CD4-positive, alpha-beta memory T cell (primary cell): ENCODE results near the gene PRUNE1. TPM values are rescaled to one million over a fixed set of nuclear protein-coding genes. Genes with fewer than 3 reads are reported as not detected.

ENCODE experiments used
- CTCF ChIA-PET: fragments of 350-600 bp; sonication (Branson Sonifier 250); formaldehyde crosslinking; loops from one replicate; lab custom pipeline; 2021; ENCODE audit warnings: inconsistent platforms; ENCODE audit not compliant: partially characterized antibody; lab: Charles Lee
- POLR2A ChIA-PET: fragments of 350-600 bp; sonication (Branson Sonifier 250); formaldehyde crosslinking; loops from one replicate; lab custom pipeline; 2021; ENCODE audit not compliant: partially characterized antibody; lab: Charles Lee
- DNase-seq, 5 donors: peaks; one replicate each; pipeline versions ENCODE4 v3.0.0 to v3.0.0-alpha.2; 2020 to 2022; ENCODE audit warnings: mixed read lengths in 1 of 5
- H3K27ac ChIP-seq: one replicate; pipeline ENCODE4 v1.7.0; 2013; ENCODE audit warnings: low read depth, low read length
- H3K27me3 ChIP-seq: 2 replicates; pipeline ENCODE4 v1.7.0; 2013; ENCODE audit warnings: mild to moderate bottlenecking, low read length, moderate library complexity; ENCODE audit not compliant: insufficient read depth
- H3K36me3 ChIP-seq: 2 replicates; pipeline ENCODE4 v1.7.0; 2013; ENCODE audit warnings: mild to moderate bottlenecking, low read length, moderate library complexity; ENCODE audit not compliant: insufficient read depth
- H3K4me1 ChIP-seq: 2 replicates; pipeline ENCODE4 v1.7.0; 2013; ENCODE audit warnings: mild to moderate bottlenecking, low read length, moderate library complexity; ENCODE audit not compliant: insufficient read depth
- H3K4me3 ChIP-seq, 2 donors: one replicate each; pipeline ENCODE4 v1.7.0; 2013; ENCODE audit warnings: low read length in 2 of 2, mild to moderate bottlenecking in 1 of 2
- H3K9me3 ChIP-seq, 2 donors: one replicate each; pipeline ENCODE4 v1.7.0; 2013; ENCODE audit warnings: low read length in 2 of 2, control low read depth in 1 of 2; ENCODE audit not compliant: control insufficient read depth in 1 of 2
- H3K27ac Mint-ChIP-seq, 7 donors: one replicate each; pipeline ENCODE4 v1.8.0; 2020 to 2021; ENCODE audit warnings: mixed read lengths in 7 of 7, mild to moderate bottlenecking in 6 of 7, inconsistent platforms in 3 of 7, moderate library complexity in 3 of 7
- H3K27me3 Mint-ChIP-seq, 2 donors: one replicate each; pipeline ENCODE4 v1.8.0; 2020 to 2021; ENCODE audit warnings: mixed read lengths in 2 of 2
- H3K36me3 Mint-ChIP-seq, 2 donors: one replicate each; pipeline ENCODE4 v1.8.0; 2020 to 2021; ENCODE audit warnings: mixed read lengths in 2 of 2, inconsistent platforms in 1 of 2, mild to moderate bottlenecking in 1 of 2
- H3K4me1 Mint-ChIP-seq, 4 donors: one replicate each; pipeline ENCODE4 v1.8.0; 2020 to 2021; ENCODE audit warnings: mixed read lengths in 4 of 4, mild to moderate bottlenecking in 1 of 4
- H3K4me3 Mint-ChIP-seq, 8 donors: one replicate each; pipeline ENCODE4 v1.8.0; 2020 to 2021; ENCODE audit warnings: mixed read lengths in 8 of 8, mild to moderate bottlenecking in 7 of 8, moderate library complexity in 6 of 8, inconsistent platforms in 3 of 8
- H3K9me3 Mint-ChIP-seq, 8 donors: one replicate each; pipeline ENCODE4 v1.8.0; 2020 to 2021; ENCODE audit warnings: mixed read lengths in 8 of 8, mild to moderate bottlenecking in 5 of 8, inconsistent platforms in 3 of 8, moderate library complexity in 1 of 8
- intact Hi-C: fragments of 100-400 bp; cut with micrococcal nuclease; formaldehyde crosslinking; loops from one replicate; pipeline ENCODE4 v1.15.1; 2023
- polyA plus RNA-seq, 2 donors: library from polyadenylated mRNA; unstranded; fragments of 300-500 nt; fragmentation: Illumina TruSeq; gene quantifications; one replicate each; pipeline ENCODE4 v1.2.3, GENCODE V29; 2021
- total RNA-seq, 2 experiments: library from RNA; stranded (reverse); gene quantifications; one replicate each; pipeline ENCODE4 v1.2.3, GENCODE V29; 2021

Gene PRUNE1
- total and polyA plus RNA-seq, 4 experiments from 2014 or later = 35.0 to 59.0 (median 45.7) TPM

DNA sequence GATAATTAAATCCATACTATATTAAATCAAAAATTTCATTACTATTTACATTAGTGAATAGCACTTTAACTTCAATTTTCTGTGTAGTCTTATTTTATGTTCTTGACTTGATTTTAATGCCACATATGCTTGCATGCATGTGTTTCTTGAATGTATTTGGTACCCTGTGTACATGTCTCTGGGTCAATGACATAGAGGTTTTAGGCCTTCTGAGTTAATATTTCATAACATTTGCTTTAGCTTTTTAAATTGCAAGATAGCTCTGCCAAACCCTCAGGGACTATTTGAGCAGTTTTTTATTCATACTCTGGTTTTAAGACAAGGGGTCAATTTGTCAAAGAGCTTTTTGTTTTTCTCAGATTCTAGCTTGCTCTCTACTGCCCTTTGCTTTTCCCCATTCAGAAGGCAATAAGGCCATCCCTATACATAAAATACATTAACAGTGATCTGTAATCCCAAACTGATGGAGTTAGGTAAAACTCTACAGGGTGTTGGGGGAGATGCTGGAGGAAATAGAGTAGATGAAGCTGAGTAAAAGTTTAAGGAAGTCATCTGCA, 56.9 kb downstream of the PRUNE1 start:
- no peak for DNase-seq
- no peaks in the 10 kb centered on the region for H3K9me3 Mint-ChIP-seq
- H3K4me3 Mint-ChIP-seq = no peak overlapping the region
- ChIA-PET CTCF (interaction anchor here (0.6 to 4.7 kb wide), 5 partner anchors 9 to 41 kb away, joined by 3 to 24 read pairs (median 4); partner anchors contain the start of gene C1orf56), POLR2A (interaction anchor here (4.7 to 5.1 kb wide), 2 partner anchors 10 to 16 kb away, joined by 32 to 45 read pairs; partner anchors contain the start of gene C1orf56)
- Histone ChIP-seq H3K27me3 (no peaks in the 10 kb centered on the region), H3K36me3 (no peaks in the 10 kb centered on the region), H3K4me1 (peaks cover 19% of the 10 kb centered on the region), H3K9me3 (no peaks in the 10 kb centered on the region), H3K4me3 (no peak overlapping the region), H3K27ac (no peak overlapping the region)
- intact Hi-C loops = no loop called here
- H3K27me3 Mint-ChIP-seq = no peaks in the 10 kb centered on the region
- H3K36me3 Mint-ChIP-seq = peaks cover 0 to 5% of the 10 kb centered on the region in 2 donors
- H3K4me1 Mint-ChIP-seq = peaks cover 10 to 20% (median 19%) of the 10 kb centered on the region in 4 donors
- no peak overlapping the region for H3K27ac Mint-ChIP-seq

DNA sequence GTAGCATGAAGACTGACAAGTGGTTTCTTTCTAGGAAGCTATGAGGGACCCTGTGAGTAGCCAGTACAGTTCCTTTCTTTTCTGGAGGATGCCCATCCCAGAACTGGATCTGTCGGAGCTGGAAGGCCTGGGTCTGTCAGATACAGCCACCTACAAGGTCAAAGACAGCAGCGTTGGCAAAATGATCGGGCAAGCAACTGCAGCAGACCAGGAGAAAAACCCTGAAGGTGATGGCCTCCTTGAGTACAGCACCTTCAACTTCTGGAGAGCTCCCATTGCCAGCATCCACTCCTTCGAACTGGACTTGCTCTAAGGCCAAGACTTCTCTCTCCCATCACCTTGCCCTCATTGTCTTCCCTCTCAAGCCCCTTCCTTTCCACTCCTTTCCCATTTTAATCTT, 58.9 kb downstream of the PRUNE1 start:
- H3K27ac ChIP-seq = no peak overlapping the region
- Mint-ChIP-seq H3K36me3 (peaks cover 4 to 9% of the 10 kb centered on the region in 2 donors), H3K4me3 (peak overlapping the region in 1 of 8 donors; percentile 37), H3K27ac (peak overlapping the region in 2 of 7 donors; percentile 60 to 97), H3K27me3 (no peaks in the 10 kb centered on the region), H3K4me1 (peaks cover 9 to 26% (median 21%) of the 10 kb centered on the region in 4 donors), H3K9me3 (no peaks in the 10 kb centered on the region)
- no peaks in the 10 kb centered on the region for H3K36me3 ChIP-seq
- H3K4me3 ChIP-seq = no peak overlapping the region
- ChIA-PET CTCF (interaction anchor here (0.7 to 4.7 kb wide), 3 partner anchors 32 to 64 kb away, joined by 3 to 24 read pairs (median 3); no protein-coding TSS in a partner anchor), POLR2A (interaction anchor here (1.4 to 5.1 kb wide), 3 partner anchors 12 to 79 kb away, joined by 3 to 45 read pairs (median 32); partner anchors contain the start of genes C1orf56 and SEMA6C)
- no peak for DNase-seq
- no peaks in the 10 kb centered on the region for H3K9me3 ChIP-seq
- intact Hi-C loops = no loop called here
- peaks cover 17% of the 10 kb centered on the region for H3K4me1 ChIP-seq
- H3K27me3 ChIP-seq = no peaks in the 10 kb centered on the region

DNA sequence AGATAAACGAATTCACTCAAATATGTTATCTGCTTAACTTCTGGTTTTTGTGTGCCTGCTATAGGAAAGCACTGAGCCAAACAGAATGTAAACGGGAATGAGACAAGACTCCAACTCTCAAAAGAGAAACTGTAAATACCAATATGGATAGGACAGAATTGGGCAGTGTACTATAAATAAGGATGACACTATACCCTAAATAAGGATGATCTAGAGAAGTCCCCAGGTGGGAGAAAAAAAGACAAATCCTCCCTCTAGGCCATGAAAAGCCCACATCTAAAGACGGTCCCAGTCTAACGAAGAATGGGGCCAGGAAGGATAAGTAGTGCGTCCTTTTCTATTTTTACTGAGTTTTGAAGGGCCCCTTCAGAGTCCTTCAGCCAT, 60.8 kb downstream of the PRUNE1 start:
- peak overlapping the region; percentile 77 to 100 (median 91) for H3K27ac Mint-ChIP-seq
- intact Hi-C loops = no loop called here
- peak overlapping the region; percentile 68 to 100 (median 99) for H3K4me3 Mint-ChIP-seq
- peaks cover 13 to 34% (median 25%) of the 10 kb centered on the region in 4 donors for H3K4me1 Mint-ChIP-seq
- no peaks in the 10 kb centered on the region for H3K9me3 Mint-ChIP-seq
- H3K36me3 Mint-ChIP-seq = peaks cover 12 to 13% of the 10 kb centered on the region in 2 donors
- no peak for DNase-seq
- Histone ChIP-seq H3K9me3 (no peaks in the 10 kb centered on the region), H3K4me1 (peaks cover 17% of the 10 kb centered on the region), H3K4me3 (no peak overlapping the region), H3K27ac (no peak overlapping the region), H3K36me3 (no peaks in the 10 kb centered on the region), H3K27me3 (no peaks in the 10 kb centered on the region)
- no peaks in the 10 kb centered on the region for H3K27me3 Mint-ChIP-seq
- POLR2A ChIA-PET = interaction anchor here (1.3 to 5.6 kb wide), 4 partner anchors 10 to 20 kb away, joined by 10 to 124 read pairs (median 38); partner anchors contain the start of genes C1orf56, CDC42SE1 and MLLT11
- CTCF ChIA-PET = interaction anchor here (1.1 to 8.7 kb wide), 2 partner anchors 11 to 22 kb away, joined by 4 to 92 read pairs; partner anchors contain the start of genes C1orf56, CDC42SE1 and MLLT11

DNA sequence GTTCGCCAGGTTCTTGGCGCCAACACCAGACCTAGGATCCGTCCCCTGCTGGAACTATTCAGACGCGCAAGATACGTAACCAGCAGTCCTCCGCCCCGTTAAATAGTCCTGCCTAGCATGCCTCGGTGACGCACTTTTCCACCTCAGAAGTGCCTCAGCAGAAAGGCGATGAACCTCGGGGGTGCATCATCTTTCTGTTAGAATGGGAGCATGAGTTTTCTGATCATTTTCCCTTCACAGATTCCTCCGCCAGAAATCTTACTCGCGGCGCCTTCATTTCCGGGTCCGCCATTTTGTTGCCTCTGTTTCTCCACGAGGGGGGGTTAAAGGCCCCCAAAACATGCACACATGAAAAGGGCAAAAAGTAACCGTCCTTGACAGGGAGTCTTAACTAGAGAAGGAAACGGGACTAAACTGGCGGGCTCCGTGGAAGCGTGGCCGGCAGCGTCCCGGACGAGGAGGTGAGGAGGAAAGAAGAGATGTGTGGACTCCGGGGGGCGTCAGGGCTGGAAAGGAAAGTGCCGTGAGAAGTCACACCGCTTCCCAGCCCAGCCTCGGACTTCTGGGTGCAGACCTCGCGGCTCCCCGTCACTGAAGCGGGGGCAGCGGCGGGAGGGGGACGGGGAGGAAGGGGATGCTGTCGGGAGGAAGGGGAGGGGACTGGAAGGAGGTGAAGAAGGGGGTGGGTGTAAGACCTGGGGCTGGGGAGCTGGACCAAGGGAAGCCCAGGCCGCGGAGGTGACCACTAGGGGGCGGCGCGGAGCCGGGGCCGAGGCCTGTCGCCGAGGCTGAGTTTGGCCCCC, 62.4 kb downstream of the PRUNE1 start, which contains the start of gene GABPB2:
Gene GABPB2 (plus strand): TSS at position 288 of the 803 bp plus-strand sequence. CDS start 17,429 bp downstream, outside the sequence.
- Histone ChIP-seq H3K27ac (peak within 1 kb of the TSS; percentile 97), H3K4me3 (peak within 1 kb of the TSS; percentile 57 to 96), H3K9me3 (no peaks in the 10 kb centered on the region), H3K4me1 (peaks cover 17% of the 10 kb centered on the region), H3K27me3 (no peaks in the 10 kb centered on the region), H3K36me3 (no peaks in the 10 kb centered on the region)
- Mint-ChIP-seq H3K36me3 (peaks cover 12 to 21% of the 10 kb centered on the region in 2 donors), H3K27me3 (no peaks in the 10 kb centered on the region), H3K4me3 (peak within 1 kb of the TSS; percentile 95 to 100 (median 99)), H3K9me3 (no peaks in the 10 kb centered on the region), H3K4me1 (peaks cover 13 to 34% (median 23%) of the 10 kb centered on the region in 4 donors), H3K27ac (peak within 1 kb of the TSS; percentile 97 to 100 (median 100))
- CTCF ChIA-PET = interaction anchor here (0.8 to 8.7 kb wide), 13 partner anchors 12 to 181 kb away, joined by 3 to 92 read pairs (median 4); partner anchors contain the start of genes CDC42SE1, MINDY1, MLLT11 and TNFAIP8L2
- peak; percentile 87 to 96 (median 88) for DNase-seq
- intact Hi-C loops = loop anchor here (1.0 to 10.0 kb wide), 6 partner anchors 10 to 274 kb away; partner anchors contain the start of genes MLLT11, PRUNE1, RFX5 and TNFAIP8L2
- POLR2A ChIA-PET = interaction anchor here (0.6 to 5.6 kb wide), 14 partner anchors 8 to 159 kb away, joined by 3 to 124 read pairs (median 4); partner anchors contain the start of genes C1orf56, CDC42SE1, LYSMD1 and MINDY1

DNA sequence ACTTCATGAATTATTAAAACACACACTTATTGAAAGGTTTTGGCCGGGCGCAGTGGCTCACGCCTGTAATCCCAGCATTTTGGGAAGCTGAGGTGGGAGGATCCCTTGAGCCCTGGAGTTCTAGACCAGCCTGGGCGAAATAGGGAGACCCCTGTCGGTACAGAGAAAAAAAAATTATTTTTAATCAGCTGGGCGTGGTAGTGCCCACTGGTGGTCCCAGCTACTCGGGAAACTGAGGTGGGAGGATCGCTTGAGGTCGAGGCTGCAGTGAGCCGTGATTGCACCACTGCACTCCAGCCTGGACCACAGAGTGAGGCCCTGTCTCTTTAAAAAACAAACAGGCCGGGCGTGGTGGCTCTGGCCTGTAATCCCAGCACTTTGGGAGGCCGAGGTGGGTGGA, 64.0 kb downstream of the PRUNE1 start:
- no peaks in the 10 kb centered on the region for H3K27me3 ChIP-seq
- no peaks in the 10 kb centered on the region for H3K36me3 ChIP-seq
- peaks cover 13 to 34% (median 25%) of the 10 kb centered on the region in 4 donors for H3K4me1 Mint-ChIP-seq
- H3K4me3 ChIP-seq = no peak overlapping the region
- ChIA-PET CTCF (interaction anchor here (0.9 to 8.7 kb wide), 11 partner anchors 13 to 85 kb away, joined by 3 to 92 read pairs (median 7); partner anchors contain the start of genes C1orf56, CDC42SE1, MINDY1 and MLLT11), POLR2A (interaction anchor here (1.2 to 5.6 kb wide), 5 partner anchors 9 to 72 kb away, joined by 3 to 124 read pairs (median 22); partner anchors contain the start of genes C1orf56, CDC42SE1 and MLLT11)
- H3K9me3 Mint-ChIP-seq = no peaks in the 10 kb centered on the region
- H3K36me3 Mint-ChIP-seq = peaks cover 12 to 23% of the 10 kb centered on the region in 2 donors
- peak overlapping the region; percentile 97 for H3K27ac ChIP-seq
- peaks cover 17% of the 10 kb centered on the region for H3K4me1 ChIP-seq
- peak overlapping the region in 6 of 8 donors; percentile 95 to 100 (median 98) for H3K4me3 Mint-ChIP-seq
- no peaks in the 10 kb centered on the region for H3K9me3 ChIP-seq
- intact Hi-C loops = loop anchor here (10.0 kb wide), 1 partner anchor 273 kb away; the partner anchor contains the start of gene RFX5
- DNase-seq = no peak
- H3K27ac Mint-ChIP-seq = peak overlapping the region in 5 of 7 donors; percentile 10 to 100 (median 99)
- H3K27me3 Mint-ChIP-seq = no peaks in the 10 kb centered on the region
